ENCODE measurements around the gene PPP1R37.

- TF ChIP-seq CTCF (IDR thresholded peaks at IDR 0.05; ENCODE audit: poor library complexity) (no peak), EZH2phosphoT487 (IDR thresholded peaks at IDR 0.05; ENCODE audit: low read depth, severe bottlenecking, unreplicated experiment) (no peak)
These were observed 23.9 kb upstream of the PPP1R37 start for GRCh38 chr19:45069056-45069455.
